GM23338 (cell line): ENCODE data around the gene GRIK5. TPM values are rescaled to one million over a fixed set of nuclear protein-coding genes. Genes with fewer than 3 reads are reported as not detected.

Source experiments
- ATAC-seq: fragments of 200-7000 bp; cut with Tn5 transposase; 3 replicates; pipeline ENCODE4 v1.9.1; 2020
- DNase-seq: peaks from one replicate; pipeline ENCODE4 v3.0.0-alpha.2; 2015; ENCODE audit warnings: low spot score
- H2AFZ ChIP-seq: fragments of 200-600 bp; sonication (generic); 2 replicates; pipeline ENCODE4 v1.8.0; 2016; ENCODE audit warnings: antibody characterized with exemption, mild to moderate bottlenecking, moderate library complexity
- H3F3A ChIP-seq: fragments of 200-600 bp; sonication (generic); replicated peaks from 2 replicates; pipeline ENCODE4 v1.8.0; 2017; ENCODE audit warnings: antibody characterized with exemption, mixed run types, low read depth
- H3K27ac ChIP-seq: fragments of 200-600 bp; sonication (generic); 2 replicates; pipeline ENCODE4 v1.6.1; 2016; ENCODE audit warnings: low read depth
- H3K27me3 ChIP-seq: fragments of 200-600 bp; sonication (generic); 2 replicates; pipeline ENCODE4 v1.8.0; 2016; ENCODE audit warnings: mild to moderate bottlenecking, mixed run types, moderate library complexity; ENCODE audit not compliant: insufficient read depth
- H3K36me3 ChIP-seq: fragments of 200-600 bp; sonication (generic); 2 replicates; pipeline ENCODE4 v1.8.0; 2016; ENCODE audit warnings: mild to moderate bottlenecking; ENCODE audit not compliant: insufficient read depth
- H3K4me1 ChIP-seq: fragments of 200-600 bp; sonication (generic); 2 replicates; pipeline ENCODE4 v1.8.0; 2016; ENCODE audit warnings: mild to moderate bottlenecking, moderate library complexity; ENCODE audit not compliant: insufficient read depth
- H3K4me2 ChIP-seq: fragments of 200-600 bp; sonication (generic); 2 replicates; pipeline ENCODE4 v1.7.1; 2017; ENCODE audit warnings: mixed run types
- H3K4me3 ChIP-seq: fragments of 200-600 bp; sonication (generic); 2 replicates; pipeline ENCODE4 v1.6.1; 2016; ENCODE audit warnings: mixed run types
- H3K79me2 ChIP-seq: fragments of 200-600 bp; sonication (generic); replicated peaks from 2 replicates; pipeline ENCODE4 v1.8.0; 2017; ENCODE audit warnings: mild to moderate bottlenecking; ENCODE audit not compliant: insufficient read depth
- H3K9me2 ChIP-seq: fragments of 200-600 bp; sonication (generic); 2 replicates; pipeline ENCODE4 v1.8.0; 2017; ENCODE audit not compliant: insufficient read depth
- H4K20me1 ChIP-seq: fragments of 200-600 bp; sonication (generic); replicated peaks from 2 replicates; pipeline ENCODE4 v1.8.0; 2017; ENCODE audit warnings: mild to moderate bottlenecking; ENCODE audit not compliant: insufficient read depth
- H3K27ac Mint-ChIP-seq: 2 replicates; pipeline ENCODE4 v1.8.0; 2020; ENCODE audit warnings: inconsistent platforms, mild to moderate bottlenecking, moderate library complexity, mixed read lengths
- H3K27me3 Mint-ChIP-seq: 3 replicates; pipeline ENCODE4 v1.8.0; 2022; ENCODE audit warnings: low read depth, mild to moderate bottlenecking, moderate library complexity, mixed read lengths, inconsistent platforms; ENCODE audit not compliant: insufficient read depth, poor library complexity
- H3K36me3 Mint-ChIP-seq: 3 replicates; pipeline ENCODE4 v1.8.0; 2021; ENCODE audit warnings: low read depth, mild to moderate bottlenecking, inconsistent platforms, moderate library complexity, mixed read lengths
- H3K4me1 Mint-ChIP-seq: 3 replicates; pipeline ENCODE4 v1.8.0; 2020; ENCODE audit warnings: mild to moderate bottlenecking, inconsistent platforms, mixed read lengths
- H3K4me3 Mint-ChIP-seq: 3 replicates; pipeline ENCODE4 v1.8.0; 2021; ENCODE audit warnings: moderate library complexity, mild to moderate bottlenecking, inconsistent platforms, mixed read lengths
- H3K9me3 Mint-ChIP-seq: 3 replicates; pipeline ENCODE4 v1.8.0; 2020; ENCODE audit warnings: moderate library complexity, mild to moderate bottlenecking, inconsistent platforms, mixed read lengths
- EZH2 ChIP-seq: fragments of 200-600 bp; sonication (generic); IDR thresholded peaks from one replicate; pipeline ENCODE4 v1.8.0; 2017; ENCODE audit warnings: antibody characterized with exemption, mild to moderate bottlenecking, low read depth; ENCODE audit not compliant: unreplicated experiment
- JUNB ChIP-seq: IDR thresholded peaks from one replicate; pipeline ENCODE4 v1.6.1; 2016; ENCODE audit warnings: antibody characterized with exemption; ENCODE audit not compliant: unreplicated experiment
- ZNF331 ChIP-seq: fragments of 250-450 bp; sonication (Bioruptor Pico); IDR thresholded peaks from 2 replicates; pipeline ENCODE4 v1.5.0; 2020; ENCODE audit warnings: low read depth, mild to moderate bottlenecking, moderate library complexity
- polyA plus RNA-seq: library from polyadenylated mRNA; unstranded; fragments of >200 nt; fragmentation: Nextera tagmentation; extraction: Ambion mirVana; gene quantifications from 2 replicates; pipeline ENCODE4 v1.2.1, GENCODE V29; 2016
- total RNA-seq: library from RNA; depleted of rRNA; stranded (reverse); fragments of >200 nt; shearing (Covaris generic); gene quantifications from 2 replicates; pipeline ENCODE4 v1.2.3, GENCODE V29; 2014
- TF ChIP-seq, protein P1 (sequence below): fragments of 250-450 bp; sonication (Bioruptor Pico); IDR thresholded peaks from 2 replicates; pipeline ENCODE4 v1.5.0; 2020; ENCODE audit warnings: mild to moderate bottlenecking, moderate library complexity
- TF ChIP-seq, protein P2 (sequence below): IDR thresholded peaks from 2 replicates; pipeline ENCODE4 v1.6.1; 2016; ENCODE audit warnings: antibody characterized with exemption
- TF ChIP-seq, protein P3 (sequence below): IDR thresholded peaks from one replicate; pipeline ENCODE4 v1.6.1; 2018; ENCODE audit warnings: antibody characterized with exemption; ENCODE audit not compliant: unreplicated experiment

Gene GRIK5
- total and polyA plus RNA-seq, 2 experiments from 2014 or later = 5.1 to 42.5 TPM

DNA sequence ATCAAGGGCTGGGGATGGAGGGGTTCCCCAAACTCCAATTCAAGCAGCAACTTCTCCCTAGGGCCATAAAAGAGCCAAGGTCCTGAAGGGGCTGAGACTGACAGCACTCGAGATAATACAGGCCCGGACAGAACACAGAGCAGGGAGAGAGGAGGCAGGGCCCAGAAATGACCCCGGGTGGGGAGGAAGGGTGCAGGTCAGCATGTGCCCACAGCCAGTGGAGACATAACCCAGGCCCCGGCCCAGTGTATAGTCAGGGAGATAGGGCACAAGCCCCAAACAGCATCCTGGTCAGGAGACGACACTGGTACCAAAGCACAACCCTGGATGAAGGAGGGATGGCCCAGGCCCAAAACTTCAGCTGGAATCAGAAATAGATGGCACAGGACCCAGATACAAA lies 47.4 kb downstream of the GRIK5 start:
- peaks cover 45% of the 10 kb centered on the region for H3K36me3 Mint-ChIP-seq
- H3K79me2 ChIP-seq = no peaks in the 10 kb centered on the region
- H3K27ac ChIP-seq = no peak overlapping the region
- H2AFZ ChIP-seq = no peak overlapping the region
- peaks cover 4% of the 10 kb centered on the region; the same call in 1 of the 3 replicates for H3K4me1 Mint-ChIP-seq
- no peak overlapping the region; the same call in 1 of the 2 replicates for H3K27ac Mint-ChIP-seq
- H3K4me3 Mint-ChIP-seq = no peak overlapping the region
- no peak overlapping the region for H3K4me3 ChIP-seq
- H3K9me2 ChIP-seq = no peaks in the 10 kb centered on the region
- H3F3A ChIP-seq = no peaks in the 10 kb centered on the region
- no peak overlapping the region for H3K4me2 ChIP-seq
- H3K4me1 ChIP-seq = no peaks in the 10 kb centered on the region
- TF ChIP-seq ZNF331 (CRISPR knock-in tag) (no peak), EZH2 (no peak), JUNB (no peak)
- TF ChIP-seq, protein P1, sequence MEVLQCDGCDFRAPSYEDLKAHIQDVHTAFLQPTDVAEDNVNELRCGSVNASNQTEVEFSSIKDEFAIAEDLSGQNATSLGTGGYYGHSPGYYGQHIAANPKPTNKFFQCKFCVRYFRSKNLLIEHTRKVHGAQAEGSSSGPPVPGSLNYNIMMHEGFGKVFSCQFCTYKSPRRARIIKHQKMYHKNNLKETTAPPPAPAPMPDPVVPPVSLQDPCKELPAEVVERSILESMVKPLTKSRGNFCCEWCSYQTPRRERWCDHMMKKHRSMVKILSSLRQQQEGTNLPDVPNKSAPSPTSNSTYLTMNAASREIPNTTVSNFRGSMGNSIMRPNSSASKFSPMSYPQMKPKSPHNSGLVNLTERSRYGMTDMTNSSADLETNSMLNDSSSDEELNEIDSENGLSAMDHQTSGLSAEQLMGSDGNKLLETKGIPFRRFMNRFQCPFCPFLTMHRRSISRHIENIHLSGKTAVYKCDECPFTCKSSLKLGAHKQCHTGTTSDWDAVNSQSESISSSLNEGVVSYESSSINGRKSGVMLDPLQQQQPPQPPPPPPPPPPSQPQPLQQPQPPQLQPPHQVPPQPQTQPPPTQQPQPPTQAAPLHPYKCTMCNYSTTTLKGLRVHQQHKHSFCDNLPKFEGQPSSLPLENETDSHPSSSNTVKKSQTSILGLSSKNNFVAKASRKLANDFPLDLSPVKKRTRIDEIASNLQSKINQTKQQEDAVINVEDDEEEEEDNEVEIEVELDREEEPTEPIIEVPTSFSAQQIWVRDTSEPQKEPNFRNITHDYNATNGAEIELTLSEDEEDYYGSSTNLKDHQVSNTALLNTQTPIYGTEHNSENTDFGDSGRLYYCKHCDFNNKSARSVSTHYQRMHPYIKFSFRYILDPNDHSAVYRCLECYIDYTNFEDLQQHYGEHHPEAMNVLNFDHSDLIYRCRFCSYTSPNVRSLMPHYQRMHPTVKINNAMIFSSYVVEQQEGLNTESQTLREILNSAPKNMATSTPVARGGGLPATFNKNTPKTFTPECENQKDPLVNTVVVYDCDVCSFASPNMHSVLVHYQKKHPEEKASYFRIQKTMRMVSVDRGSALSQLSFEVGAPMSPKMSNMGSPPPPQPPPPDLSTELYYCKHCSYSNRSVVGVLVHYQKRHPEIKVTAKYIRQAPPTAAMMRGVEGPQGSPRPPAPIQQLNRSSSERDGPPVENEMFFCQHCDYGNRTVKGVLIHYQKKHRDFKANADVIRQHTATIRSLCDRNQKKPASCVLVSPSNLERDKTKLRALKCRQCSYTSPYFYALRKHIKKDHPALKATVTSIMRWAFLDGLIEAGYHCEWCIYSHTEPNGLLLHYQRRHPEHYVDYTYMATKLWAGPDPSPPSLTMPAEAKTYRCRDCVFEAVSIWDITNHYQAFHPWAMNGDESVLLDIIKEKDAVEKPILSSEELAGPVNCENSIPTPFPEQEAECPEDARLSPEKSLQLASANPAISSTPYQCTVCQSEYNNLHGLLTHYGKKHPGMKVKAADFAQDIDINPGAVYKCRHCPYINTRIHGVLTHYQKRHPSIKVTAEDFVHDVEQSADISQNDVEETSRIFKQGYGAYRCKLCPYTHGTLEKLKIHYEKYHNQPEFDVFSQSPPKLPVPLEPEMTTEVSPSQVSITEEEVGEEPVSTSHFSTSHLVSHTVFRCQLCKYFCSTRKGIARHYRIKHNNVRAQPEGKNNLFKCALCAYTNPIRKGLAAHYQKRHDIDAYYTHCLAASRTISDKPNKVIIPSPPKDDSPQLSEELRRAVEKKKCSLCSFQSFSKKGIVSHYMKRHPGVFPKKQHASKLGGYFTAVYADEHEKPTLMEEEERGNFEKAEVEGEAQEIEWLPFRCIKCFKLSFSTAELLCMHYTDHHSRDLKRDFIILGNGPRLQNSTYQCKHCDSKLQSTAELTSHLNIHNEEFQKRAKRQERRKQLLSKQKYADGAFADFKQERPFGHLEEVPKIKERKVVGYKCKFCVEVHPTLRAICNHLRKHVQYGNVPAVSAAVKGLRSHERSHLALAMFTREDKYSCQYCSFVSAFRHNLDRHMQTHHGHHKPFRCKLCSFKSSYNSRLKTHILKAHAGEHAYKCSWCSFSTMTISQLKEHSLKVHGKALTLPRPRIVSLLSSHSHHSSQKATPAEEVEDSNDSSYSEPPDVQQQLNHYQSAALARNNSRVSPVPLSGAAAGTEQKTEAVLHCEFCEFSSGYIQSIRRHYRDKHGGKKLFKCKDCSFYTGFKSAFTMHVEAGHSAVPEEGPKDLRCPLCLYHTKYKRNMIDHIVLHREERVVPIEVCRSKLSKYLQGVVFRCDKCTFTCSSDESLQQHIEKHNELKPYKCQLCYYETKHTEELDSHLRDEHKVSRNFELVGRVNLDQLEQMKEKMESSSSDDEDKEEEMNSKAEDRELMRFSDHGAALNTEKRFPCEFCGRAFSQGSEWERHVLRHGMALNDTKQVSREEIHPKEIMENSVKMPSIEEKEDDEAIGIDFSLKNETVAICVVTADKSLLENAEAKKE (CRISPR knock-in tag) = no peak
- TF ChIP-seq, protein P2, sequence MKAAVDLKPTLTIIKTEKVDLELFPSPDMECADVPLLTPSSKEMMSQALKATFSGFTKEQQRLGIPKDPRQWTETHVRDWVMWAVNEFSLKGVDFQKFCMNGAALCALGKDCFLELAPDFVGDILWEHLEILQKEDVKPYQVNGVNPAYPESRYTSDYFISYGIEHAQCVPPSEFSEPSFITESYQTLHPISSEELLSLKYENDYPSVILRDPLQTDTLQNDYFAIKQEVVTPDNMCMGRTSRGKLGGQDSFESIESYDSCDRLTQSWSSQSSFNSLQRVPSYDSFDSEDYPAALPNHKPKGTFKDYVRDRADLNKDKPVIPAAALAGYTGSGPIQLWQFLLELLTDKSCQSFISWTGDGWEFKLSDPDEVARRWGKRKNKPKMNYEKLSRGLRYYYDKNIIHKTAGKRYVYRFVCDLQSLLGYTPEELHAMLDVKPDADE = no peak
- TF ChIP-seq, protein P3, sequence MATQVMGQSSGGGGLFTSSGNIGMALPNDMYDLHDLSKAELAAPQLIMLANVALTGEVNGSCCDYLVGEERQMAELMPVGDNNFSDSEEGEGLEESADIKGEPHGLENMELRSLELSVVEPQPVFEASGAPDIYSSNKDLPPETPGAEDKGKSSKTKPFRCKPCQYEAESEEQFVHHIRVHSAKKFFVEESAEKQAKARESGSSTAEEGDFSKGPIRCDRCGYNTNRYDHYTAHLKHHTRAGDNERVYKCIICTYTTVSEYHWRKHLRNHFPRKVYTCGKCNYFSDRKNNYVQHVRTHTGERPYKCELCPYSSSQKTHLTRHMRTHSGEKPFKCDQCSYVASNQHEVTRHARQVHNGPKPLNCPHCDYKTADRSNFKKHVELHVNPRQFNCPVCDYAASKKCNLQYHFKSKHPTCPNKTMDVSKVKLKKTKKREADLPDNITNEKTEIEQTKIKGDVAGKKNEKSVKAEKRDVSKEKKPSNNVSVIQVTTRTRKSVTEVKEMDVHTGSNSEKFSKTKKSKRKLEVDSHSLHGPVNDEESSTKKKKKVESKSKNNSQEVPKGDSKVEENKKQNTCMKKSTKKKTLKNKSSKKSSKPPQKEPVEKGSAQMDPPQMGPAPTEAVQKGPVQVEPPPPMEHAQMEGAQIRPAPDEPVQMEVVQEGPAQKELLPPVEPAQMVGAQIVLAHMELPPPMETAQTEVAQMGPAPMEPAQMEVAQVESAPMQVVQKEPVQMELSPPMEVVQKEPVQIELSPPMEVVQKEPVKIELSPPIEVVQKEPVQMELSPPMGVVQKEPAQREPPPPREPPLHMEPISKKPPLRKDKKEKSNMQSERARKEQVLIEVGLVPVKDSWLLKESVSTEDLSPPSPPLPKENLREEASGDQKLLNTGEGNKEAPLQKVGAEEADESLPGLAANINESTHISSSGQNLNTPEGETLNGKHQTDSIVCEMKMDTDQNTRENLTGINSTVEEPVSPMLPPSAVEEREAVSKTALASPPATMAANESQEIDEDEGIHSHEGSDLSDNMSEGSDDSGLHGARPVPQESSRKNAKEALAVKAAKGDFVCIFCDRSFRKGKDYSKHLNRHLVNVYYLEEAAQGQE = no peak
- H3K27me3 ChIP-seq = no peaks in the 10 kb centered on the region
- no peaks in the 10 kb centered on the region for H3K27me3 Mint-ChIP-seq
- H3K9me3 Mint-ChIP-seq = no peaks in the 10 kb centered on the region
- H3K36me3 ChIP-seq = no peaks in the 10 kb centered on the region
- DNase-seq (no peak), ATAC-seq (no peak)
- no peaks in the 10 kb centered on the region; the same call in none of the 2 replicates for H4K20me1 ChIP-seq
